KMS-11 (cell line): ENCODE measurements around the gene LDAF1.
"Not testable (repeated sequence)": the region's sequence is repeated elsewhere in the genome, so short reads cannot be mapped to it uniquely, and the experiment has no call there.

Experiments
- H2AFZ ChIP-seq: fragments of 200-600 bp; sonication (generic); 2 replicates; pipeline ENCODE4 v1.6.1; 2016; ENCODE audit warnings: antibody characterized with exemption, mixed run types, low read depth
- H3K27ac ChIP-seq: fragments of 200-600 bp; sonication (generic); 2 replicates; pipeline ENCODE4 v1.6.1; 2016; ENCODE audit warnings: mild to moderate bottlenecking, mixed run types
- H3K27me3 ChIP-seq: fragments of 200-600 bp; sonication (generic); 2 replicates; pipeline ENCODE4 v1.6.1; 2017; ENCODE audit warnings: mild to moderate bottlenecking, low read depth, mixed run types, moderate library complexity; ENCODE audit not compliant: insufficient read depth
- H3K36me3 ChIP-seq: fragments of 200-600 bp; sonication (generic); 2 replicates; pipeline ENCODE4 v1.6.1; 2017; ENCODE audit warnings: mild to moderate bottlenecking, mixed run types; ENCODE audit not compliant: insufficient read depth
- H3K4me1 ChIP-seq: fragments of 200-600 bp; sonication (generic); 2 replicates; pipeline ENCODE4 v1.6.1; 2016; ENCODE audit warnings: mild to moderate bottlenecking, low read depth, mixed run types; ENCODE audit not compliant: poor library complexity, severe bottlenecking
- H3K4me2 ChIP-seq: fragments of 200-600 bp; sonication (generic); 2 replicates; pipeline ENCODE4 v1.7.0; 2016; ENCODE audit warnings: mild to moderate bottlenecking, mixed run types
- H3K4me3 ChIP-seq: fragments of 200-600 bp; sonication (generic); IDR thresholded peaks from 2 replicates; pipeline ENCODE4 v1.6.1; 2017; ENCODE audit warnings: low read depth, low read length, mixed read lengths; ENCODE audit not compliant: insufficient read depth
- H3K79me2 ChIP-seq: fragments of 200-600 bp; sonication (generic); 2 replicates; pipeline ENCODE4 v1.6.1; 2016; ENCODE audit warnings: low read depth, mixed run types; ENCODE audit not compliant: insufficient read depth
- H3K9ac ChIP-seq: fragments of 200-600 bp; sonication (generic); 2 replicates; pipeline ENCODE4 v1.6.1; 2016; ENCODE audit warnings: mild to moderate bottlenecking, mixed run types
- H4K20me1 ChIP-seq: fragments of 200-600 bp; sonication (generic); 2 replicates; pipeline ENCODE4 v1.6.1; 2016; ENCODE audit warnings: mild to moderate bottlenecking, mixed run types; ENCODE audit not compliant: insufficient read depth
- TF ChIP-seq, protein P1 (sequence below): fragments of 200-600 bp; sonication (generic); conservative IDR thresholded peaks from 2 replicates; pipeline ENCODE4 v1.6.1; 2017; ENCODE audit warnings: low read depth, mild to moderate bottlenecking, antibody characterized with exemption, low read length, moderate library complexity, mixed read lengths

Gene LDAF1

DNA sequence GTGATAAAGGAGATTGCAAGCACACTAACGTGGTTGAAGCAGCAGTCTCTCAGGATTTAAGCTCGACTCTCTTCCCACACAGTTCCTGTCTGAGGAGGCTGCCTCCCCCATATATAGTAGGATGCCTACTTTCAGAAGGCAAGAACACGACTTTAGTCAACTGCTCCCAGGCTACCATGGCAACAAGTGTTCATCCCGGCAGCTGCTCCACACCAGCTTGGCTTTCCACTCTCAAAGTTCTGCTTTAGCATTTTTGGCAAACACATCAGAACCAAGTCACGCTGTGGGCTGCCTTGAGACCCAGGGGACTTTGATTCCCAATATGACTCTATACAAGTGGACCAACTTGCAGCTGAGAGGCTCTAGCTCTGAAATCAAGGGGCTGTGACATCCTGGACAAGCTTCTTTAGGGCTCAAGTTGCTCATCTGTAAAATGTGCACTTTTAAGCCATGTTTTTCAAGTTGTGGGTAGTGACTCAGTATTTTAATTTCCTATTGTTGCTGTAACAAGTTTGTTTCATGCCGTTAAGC, 36.4 kb downstream of the LDAF1 start:
- Histone ChIP-seq H3K79me2 (no peaks in the 10 kb centered on the region), H3K27ac (no peak overlapping the region), H3K4me1 (no peaks in the 10 kb centered on the region), H3K27me3 (no peaks in the 10 kb centered on the region), H3K4me2 (no peak overlapping the region), H3K36me3 (no peaks in the 10 kb centered on the region), H4K20me1 (no peaks in the 10 kb centered on the region), H2AFZ (no peak overlapping the region), H3K9ac (no peak overlapping the region), H3K4me3 (no peak overlapping the region)
- TF ChIP-seq, protein P1, sequence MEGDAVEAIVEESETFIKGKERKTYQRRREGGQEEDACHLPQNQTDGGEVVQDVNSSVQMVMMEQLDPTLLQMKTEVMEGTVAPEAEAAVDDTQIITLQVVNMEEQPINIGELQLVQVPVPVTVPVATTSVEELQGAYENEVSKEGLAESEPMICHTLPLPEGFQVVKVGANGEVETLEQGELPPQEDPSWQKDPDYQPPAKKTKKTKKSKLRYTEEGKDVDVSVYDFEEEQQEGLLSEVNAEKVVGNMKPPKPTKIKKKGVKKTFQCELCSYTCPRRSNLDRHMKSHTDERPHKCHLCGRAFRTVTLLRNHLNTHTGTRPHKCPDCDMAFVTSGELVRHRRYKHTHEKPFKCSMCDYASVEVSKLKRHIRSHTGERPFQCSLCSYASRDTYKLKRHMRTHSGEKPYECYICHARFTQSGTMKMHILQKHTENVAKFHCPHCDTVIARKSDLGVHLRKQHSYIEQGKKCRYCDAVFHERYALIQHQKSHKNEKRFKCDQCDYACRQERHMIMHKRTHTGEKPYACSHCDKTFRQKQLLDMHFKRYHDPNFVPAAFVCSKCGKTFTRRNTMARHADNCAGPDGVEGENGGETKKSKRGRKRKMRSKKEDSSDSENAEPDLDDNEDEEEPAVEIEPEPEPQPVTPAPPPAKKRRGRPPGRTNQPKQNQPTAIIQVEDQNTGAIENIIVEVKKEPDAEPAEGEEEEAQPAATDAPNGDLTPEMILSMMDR: no peak

DNA sequence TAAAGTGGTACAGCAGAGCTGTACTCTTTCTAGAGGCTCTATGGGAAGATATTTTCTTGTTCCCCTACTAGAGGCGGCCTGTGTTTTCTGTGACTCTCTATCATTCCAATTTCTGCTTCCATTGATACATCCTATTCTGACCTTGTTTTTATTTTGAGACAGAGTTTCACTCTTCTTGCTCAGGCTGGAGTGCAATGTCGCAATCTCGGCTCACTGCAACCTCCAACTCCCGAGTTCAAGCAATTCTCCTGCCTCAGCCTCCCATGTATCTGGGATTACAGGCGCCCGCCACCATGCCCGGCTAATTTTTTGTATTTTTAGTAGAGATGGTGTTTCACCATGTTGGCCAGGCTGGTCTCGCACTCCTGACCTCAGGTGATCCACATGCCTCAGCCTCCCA, 36.9 kb downstream of the LDAF1 start:
- not testable (repeated sequence) for H3K4me2 ChIP-seq, H3K27me3 ChIP-seq, H3K27ac ChIP-seq, H3K36me3 ChIP-seq, H3K9ac ChIP-seq, H4K20me1 ChIP-seq, H3K79me2 ChIP-seq, H2AFZ ChIP-seq, H3K4me3 ChIP-seq, H3K4me1 ChIP-seq

- Histone ChIP-seq H3K36me3 (no peaks in the 10 kb centered on the region), H2AFZ (no peak overlapping the region), H3K79me2 (no peaks in the 10 kb centered on the region), H3K9ac (no peak overlapping the region), H4K20me1 (no peaks in the 10 kb centered on the region), H3K4me2 (no peak overlapping the region), H3K27ac (no peak overlapping the region), H3K4me1 (no peaks in the 10 kb centered on the region), H3K4me3 (no peak overlapping the region), H3K27me3 (no peaks in the 10 kb centered on the region)
- TF ChIP-seq, protein P1: no peak
Observed at GRCh38 chr16:21197112-21197511, 38.6 kb downstream of the LDAF1 start.

GRCh38 chr16:21197621-21198020, 39.1 kb downstream of the LDAF1 start:
- no peak overlapping the region for H3K4me2 ChIP-seq
- H3K4me3 ChIP-seq: no peak overlapping the region
- H3K4me1 ChIP-seq: no peaks in the 10 kb centered on the region
- H3K79me2 ChIP-seq: no peaks in the 10 kb centered on the region
- H2AFZ ChIP-seq: no peak overlapping the region
- H3K27me3 ChIP-seq: no peaks in the 10 kb centered on the region
- H3K9ac ChIP-seq: no peak overlapping the region
- no peak overlapping the region for H3K27ac ChIP-seq
- H3K36me3 ChIP-seq: no peaks in the 10 kb centered on the region
- TF ChIP-seq, protein P1: no peak
- H4K20me1 ChIP-seq: no peaks in the 10 kb centered on the region

- TF ChIP-seq, protein P1: no peak
- no peak overlapping the region for H3K9ac ChIP-seq
- no peaks in the 10 kb centered on the region for H3K27me3 ChIP-seq
- no peak overlapping the region for H3K4me3 ChIP-seq
- no peaks in the 10 kb centered on the region for H3K79me2 ChIP-seq
- H3K4me2 ChIP-seq: no peak overlapping the region
- no peaks in the 10 kb centered on the region for H4K20me1 ChIP-seq
- H3K27ac ChIP-seq: no peak overlapping the region
- no peak overlapping the region for H2AFZ ChIP-seq
- no peaks in the 10 kb centered on the region for H3K4me1 ChIP-seq
- H3K36me3 ChIP-seq: no peaks in the 10 kb centered on the region
Observed at GRCh38 chr16:21199607-21200218, 41.2 kb downstream of the LDAF1 start.
